Body of pancreas (tissue), 4 donors: Measurements from ENCODE around the gene BTG3. TPM values are rescaled to one million over a fixed set of nuclear protein-coding genes. Genes with fewer than 3 reads are reported as not detected.

Experiments
- ATAC-seq: fragments of 150-250 bp; one replicate; pipeline ENCODE4 v1.9.1; 2016
- DNase-seq, 4 donors: peaks; one replicate each; pipeline ENCODE4 v3.0.0-alpha.2; 2019
- H3K27ac ChIP-seq, 4 donors: fragments of 200-600 bp; sonication (generic); 1 replicate in 3 of 4; 2 replicates in 1 of 4; pipeline versions ENCODE4 v1.5.1 to v1.6.1; 2016 to 2019; ENCODE audit warnings: mild to moderate bottlenecking in 1 of 4, mixed read lengths in 1 of 4, moderate library complexity in 1 of 4
- H3K27me3 ChIP-seq, 2 donors: fragments of 200-600 bp; sonication (generic); one replicate each; pipeline ENCODE4 v1.6.0; 2016; ENCODE audit warnings: mild to moderate bottlenecking in 1 of 2
- H3K36me3 ChIP-seq, 2 donors: fragments of 200-600 bp; sonication (generic); replicated peaks in 1 of 2; 2 replicates each; pipeline ENCODE4 v1.5.1; 2016; ENCODE audit warnings: low read depth in 2 of 2; ENCODE audit not compliant: insufficient read depth in 1 of 2
- H3K4me1 ChIP-seq: fragments of 200-600 bp; sonication (generic); one replicate; pipeline ENCODE4 v1.6.0; 2016
- H3K4me3 ChIP-seq, 2 donors: fragments of 200-600 bp; sonication (generic); 1 replicate in 1 of 2; 2 replicates in 1 of 2; pipeline ENCODE4 v1.5.1; 2016 to 2019
- H3K9me3 ChIP-seq, 3 donors: fragments of 200-600 bp; sonication (generic); 1 replicate in 2 of 3; 2 replicates in 1 of 3; pipeline ENCODE4 v1.5.1; 2016
- POLR2A ChIP-seq, 3 donors: fragments of 450-650 bp; IDR thresholded peaks; one replicate each; pipeline ENCODE4 v1.6.1; 2016; ENCODE audit warnings: antibody characterized with exemption in 3 of 3, mild to moderate bottlenecking in 2 of 3
- WGBS, 2 donors: methylation state at CpG; one replicate each; pipeline ENCODE4 v1.1.5; 2017; 5-methylcytosine and 5-hydroxymethylcytosine counted together
- intact Hi-C: fragments of 100-400 bp; cut with DNase I; formaldehyde crosslinking; loops from one replicate; pipeline ENCODE4 v1.15.1; 2023
- total RNA-seq, 2 donors: library from RNA; depleted of rRNA; stranded (reverse); fragments of >200 nt; gene quantifications; one replicate each; pipeline ENCODE4 v1.1.0, GENCODE V29; 2016
- TF ChIP-seq, protein P1 (sequence below), 7 experiments: fragments of 450-650 bp in 4 of 7; fragments of 200-600 bp in 3 of 7; sonication (generic) in 3 of 7; IDR thresholded peaks; one replicate each; pipeline ENCODE4 v1.5.1; 2016 to 2019; ENCODE audit warnings: antibody characterized with exemption in 7 of 7

BTG3 gene
- total RNA-seq, 2 donors from 2014 or later: 16.6 to 55.4 TPM

GRCh38 chr21:17580319-17580718 lies 32.4 kb downstream of the BTG3 start:
- intact Hi-C loops: no loop called here
- H3K27me3 ChIP-seq: no peaks in the 10 kb centered on the region
- H3K4me1 ChIP-seq: peaks cover 10% of the 10 kb centered on the region
- ATAC-seq: no peak
- TF ChIP-seq POLR2A (IDR thresholded peaks at IDR 0.05): no peak
- TF ChIP-seq, protein P1, sequence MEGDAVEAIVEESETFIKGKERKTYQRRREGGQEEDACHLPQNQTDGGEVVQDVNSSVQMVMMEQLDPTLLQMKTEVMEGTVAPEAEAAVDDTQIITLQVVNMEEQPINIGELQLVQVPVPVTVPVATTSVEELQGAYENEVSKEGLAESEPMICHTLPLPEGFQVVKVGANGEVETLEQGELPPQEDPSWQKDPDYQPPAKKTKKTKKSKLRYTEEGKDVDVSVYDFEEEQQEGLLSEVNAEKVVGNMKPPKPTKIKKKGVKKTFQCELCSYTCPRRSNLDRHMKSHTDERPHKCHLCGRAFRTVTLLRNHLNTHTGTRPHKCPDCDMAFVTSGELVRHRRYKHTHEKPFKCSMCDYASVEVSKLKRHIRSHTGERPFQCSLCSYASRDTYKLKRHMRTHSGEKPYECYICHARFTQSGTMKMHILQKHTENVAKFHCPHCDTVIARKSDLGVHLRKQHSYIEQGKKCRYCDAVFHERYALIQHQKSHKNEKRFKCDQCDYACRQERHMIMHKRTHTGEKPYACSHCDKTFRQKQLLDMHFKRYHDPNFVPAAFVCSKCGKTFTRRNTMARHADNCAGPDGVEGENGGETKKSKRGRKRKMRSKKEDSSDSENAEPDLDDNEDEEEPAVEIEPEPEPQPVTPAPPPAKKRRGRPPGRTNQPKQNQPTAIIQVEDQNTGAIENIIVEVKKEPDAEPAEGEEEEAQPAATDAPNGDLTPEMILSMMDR (IDR thresholded peaks at IDR 0.05): no peak
- H3K4me3 ChIP-seq: no peak overlapping the region
- WGBS, 2 donors: 96% methylated on average over 8 of the region's 8 CpGs
- DNase-seq: no peak
- no peaks in the 10 kb centered on the region for H3K9me3 ChIP-seq
- H3K27ac ChIP-seq: no peak overlapping the region
- no peaks in the 10 kb centered on the region for H3K36me3 ChIP-seq

DNA sequence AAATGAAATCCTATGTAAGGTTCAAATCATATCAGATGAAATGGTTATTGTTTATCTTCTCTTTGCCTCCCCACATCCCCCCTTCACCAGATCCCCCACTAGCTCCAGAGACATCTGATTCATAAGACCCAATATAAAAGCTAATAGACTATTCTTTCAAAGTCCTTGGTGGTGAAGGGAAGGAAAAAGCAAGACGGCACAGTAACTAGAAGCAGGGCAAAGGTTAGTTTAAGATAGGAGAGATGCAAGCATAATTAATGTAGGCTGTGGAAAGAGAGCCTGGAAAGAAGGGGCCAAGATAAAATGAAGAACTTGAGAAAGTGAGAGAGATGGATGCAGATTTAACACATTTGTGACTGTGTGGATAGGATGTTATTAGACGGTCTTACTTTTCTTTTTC lies 33.8 kb downstream of the BTG3 start:
- no peaks in the 10 kb centered on the region for H3K36me3 ChIP-seq
- intact Hi-C loops: no loop called here
- H3K27me3 ChIP-seq: no peaks in the 10 kb centered on the region
- H3K4me1 ChIP-seq: peaks cover 10% of the 10 kb centered on the region
- WGBS, 2 donors: 59 to 75% methylated on average over 2 of the region's 2 CpGs
- H3K27ac ChIP-seq: no peak overlapping the region
- no peak for ATAC-seq
- TF ChIP-seq, protein P1 (IDR thresholded peaks at IDR 0.05): no peak
- TF ChIP-seq POLR2A (IDR thresholded peaks at IDR 0.05): no peak
- DNase-seq: no peak
- H3K4me3 ChIP-seq: no peak overlapping the region
- no peaks in the 10 kb centered on the region for H3K9me3 ChIP-seq

GRCh38 chr21:17578162-17578561 lies 34.5 kb downstream of the BTG3 start:
- peaks cover 10% of the 10 kb centered on the region for H3K4me1 ChIP-seq
- H3K27me3 ChIP-seq: no peaks in the 10 kb centered on the region
- H3K27ac ChIP-seq: no peak overlapping the region
- TF ChIP-seq, protein P1 (IDR thresholded peaks at IDR 0.05): no peak
- TF ChIP-seq POLR2A (IDR thresholded peaks at IDR 0.05): no peak
- 82 to 88% methylated on average over 2 of the region's 2 CpGs for WGBS, 2 donors
- ATAC-seq: peak; percentile 40
- H3K4me3 ChIP-seq: no peak overlapping the region
- intact Hi-C loops: no loop called here
- no peaks in the 10 kb centered on the region for H3K9me3 ChIP-seq
- DNase-seq: no peak
- H3K36me3 ChIP-seq: no peaks in the 10 kb centered on the region

DNA sequence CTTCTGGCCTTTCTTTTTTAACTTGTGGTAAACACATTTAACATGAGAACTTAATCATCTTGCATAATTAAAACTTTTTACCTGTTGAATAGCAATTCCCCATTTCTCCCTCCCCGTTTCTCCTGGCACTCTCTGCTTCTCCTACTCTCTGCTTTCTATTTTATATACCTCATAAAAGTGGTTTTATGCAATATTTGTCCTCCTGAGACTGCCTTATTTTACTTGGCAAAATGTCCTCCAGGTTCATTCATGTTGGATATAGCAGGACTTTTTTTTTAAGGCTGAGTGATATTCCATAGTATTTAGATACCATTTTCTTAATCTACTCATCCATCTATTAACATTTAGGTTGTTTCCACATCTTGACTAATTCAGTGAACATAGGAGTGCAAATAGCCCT lies 35.0 kb downstream of the BTG3 start:
- ATAC-seq: no peak
- DNase-seq: no peak
- intact Hi-C loops: no loop called here

More for the DNA sequence above, 35.0 kb downstream of the BTG3 start:
- Histone ChIP-seq H3K4me1 (peaks cover 10% of the 10 kb centered on the region), H3K4me3 (no peak overlapping the region), H3K36me3 (no peaks in the 10 kb centered on the region), H3K9me3 (no peaks in the 10 kb centered on the region), H3K27me3 (no peaks in the 10 kb centered on the region), H3K27ac (no peak overlapping the region)
- WGBS, 2 donors: 74 to 100% methylated on average over 1 of the region's 1 CpG
- TF ChIP-seq POLR2A (IDR thresholded peaks at IDR 0.05): no peak
- TF ChIP-seq, protein P1 (IDR thresholded peaks at IDR 0.05): no peak
